GM12874 (cell line): ENCODE results near the gene KRT86.

Experiments
- TF ChIP-seq, protein P1 (sequence below): IDR thresholded peaks from 2 replicates; pipeline ENCODE4 v1.5.1; 2011; ENCODE audit warnings: low read depth, mild to moderate bottlenecking, control low read depth, low read length, moderate library complexity; ENCODE audit not compliant: insufficient read depth

KRT86 gene

DNA sequence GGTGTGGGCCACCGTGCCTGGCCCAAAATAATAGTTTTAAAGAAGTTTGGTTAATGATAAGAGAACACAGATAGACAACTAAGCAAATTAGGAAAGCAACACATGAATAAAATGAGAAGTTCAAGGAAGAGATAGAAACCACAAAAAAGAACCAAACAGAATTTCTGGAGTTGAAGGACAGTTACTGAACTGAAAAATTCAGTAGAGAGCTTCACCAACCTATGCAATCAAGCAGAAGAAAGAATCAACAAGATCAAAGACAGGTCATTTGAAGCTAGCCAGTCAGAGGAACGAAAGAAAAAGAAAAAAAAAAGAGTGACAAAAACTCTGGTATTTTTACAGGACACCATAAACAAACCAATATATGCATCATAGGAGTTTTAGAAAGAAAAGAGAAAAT is 62.2 kb downstream of the KRT86 start:
- TF ChIP-seq, protein P1, sequence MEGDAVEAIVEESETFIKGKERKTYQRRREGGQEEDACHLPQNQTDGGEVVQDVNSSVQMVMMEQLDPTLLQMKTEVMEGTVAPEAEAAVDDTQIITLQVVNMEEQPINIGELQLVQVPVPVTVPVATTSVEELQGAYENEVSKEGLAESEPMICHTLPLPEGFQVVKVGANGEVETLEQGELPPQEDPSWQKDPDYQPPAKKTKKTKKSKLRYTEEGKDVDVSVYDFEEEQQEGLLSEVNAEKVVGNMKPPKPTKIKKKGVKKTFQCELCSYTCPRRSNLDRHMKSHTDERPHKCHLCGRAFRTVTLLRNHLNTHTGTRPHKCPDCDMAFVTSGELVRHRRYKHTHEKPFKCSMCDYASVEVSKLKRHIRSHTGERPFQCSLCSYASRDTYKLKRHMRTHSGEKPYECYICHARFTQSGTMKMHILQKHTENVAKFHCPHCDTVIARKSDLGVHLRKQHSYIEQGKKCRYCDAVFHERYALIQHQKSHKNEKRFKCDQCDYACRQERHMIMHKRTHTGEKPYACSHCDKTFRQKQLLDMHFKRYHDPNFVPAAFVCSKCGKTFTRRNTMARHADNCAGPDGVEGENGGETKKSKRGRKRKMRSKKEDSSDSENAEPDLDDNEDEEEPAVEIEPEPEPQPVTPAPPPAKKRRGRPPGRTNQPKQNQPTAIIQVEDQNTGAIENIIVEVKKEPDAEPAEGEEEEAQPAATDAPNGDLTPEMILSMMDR, result no peak

DNA sequence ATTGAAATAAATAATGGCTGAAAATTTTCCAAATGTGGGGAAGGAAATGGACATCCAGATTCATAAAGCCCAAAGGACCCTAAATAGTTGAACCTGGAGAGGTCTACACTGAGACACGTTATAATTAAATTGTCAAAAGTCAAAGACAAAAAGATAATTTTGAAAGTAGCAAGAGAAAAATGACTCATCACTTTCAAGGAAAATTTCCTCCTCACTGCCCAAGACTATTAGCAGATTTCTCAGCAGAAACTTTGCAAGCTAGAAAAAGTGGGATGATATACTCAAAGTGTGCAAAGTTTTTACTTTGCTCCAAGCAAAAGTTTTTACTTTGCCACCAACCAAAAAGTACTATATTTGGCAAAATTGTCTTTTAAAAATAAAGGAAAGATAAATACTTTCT is 62.6 kb downstream of the KRT86 start:
- TF ChIP-seq, protein P1, result no peak

DNA sequence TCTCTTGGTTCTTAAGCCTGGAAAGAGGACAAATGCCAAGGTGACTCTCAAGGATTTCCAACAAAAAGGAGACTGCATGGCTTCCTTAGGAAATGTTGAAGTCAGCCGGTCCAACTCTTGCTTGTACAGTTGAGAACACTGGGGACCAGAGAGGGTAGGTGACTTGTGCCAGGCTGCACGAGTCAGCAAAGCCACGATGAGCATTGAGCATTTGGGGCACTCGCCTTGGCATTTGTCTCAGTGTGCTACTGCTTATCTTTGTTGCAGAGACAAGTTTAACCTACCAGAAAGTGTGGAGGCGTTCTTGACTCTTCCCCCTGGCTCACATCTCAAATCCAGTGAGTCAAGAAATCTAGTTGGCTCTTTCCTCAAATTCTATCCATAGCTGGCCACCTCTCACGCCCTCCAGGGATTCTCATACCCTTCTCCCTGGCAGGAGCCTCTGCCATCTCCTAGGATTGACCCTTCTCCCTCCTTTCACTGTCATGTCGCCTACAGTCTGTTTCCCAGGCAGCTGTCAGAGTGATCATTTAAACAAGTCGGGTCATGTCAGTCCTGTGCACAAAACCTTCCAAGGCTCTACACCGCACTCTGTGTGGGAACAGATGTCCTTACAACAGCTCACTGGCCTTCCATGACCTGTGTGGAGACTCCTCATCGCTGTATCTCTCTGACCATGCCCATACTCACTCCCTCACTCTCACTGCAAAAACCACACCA is 64.0 kb downstream of the KRT86 start:
- TF ChIP-seq, protein P1, result no peak

DNA sequence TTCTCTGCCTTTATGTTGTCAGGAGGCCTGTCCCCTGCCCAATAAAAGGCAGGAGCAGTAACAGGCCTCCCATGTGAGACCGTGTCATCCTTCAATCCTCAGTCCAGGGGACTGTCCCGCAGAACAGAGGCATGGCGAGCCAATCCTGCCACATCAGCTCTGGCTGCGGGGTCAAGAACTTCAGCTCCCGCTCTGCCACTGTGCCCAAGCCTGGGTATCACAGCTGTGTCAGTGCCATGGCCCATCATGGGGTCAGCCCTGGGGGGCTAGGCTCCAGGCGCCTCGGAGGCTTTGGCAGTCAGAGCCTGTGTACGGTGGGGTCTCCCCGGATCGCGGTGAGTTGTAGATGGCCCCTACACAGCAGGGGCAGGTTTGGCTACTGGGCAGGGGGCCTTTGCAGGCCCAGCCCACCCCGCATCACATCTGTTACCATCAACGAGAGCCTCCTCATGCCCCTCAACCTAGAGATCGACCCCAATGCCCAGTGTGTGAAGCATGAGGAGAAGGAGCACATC is 66.7 kb downstream of the KRT86 start:
- TF ChIP-seq, protein P1, result no peak

DNA sequence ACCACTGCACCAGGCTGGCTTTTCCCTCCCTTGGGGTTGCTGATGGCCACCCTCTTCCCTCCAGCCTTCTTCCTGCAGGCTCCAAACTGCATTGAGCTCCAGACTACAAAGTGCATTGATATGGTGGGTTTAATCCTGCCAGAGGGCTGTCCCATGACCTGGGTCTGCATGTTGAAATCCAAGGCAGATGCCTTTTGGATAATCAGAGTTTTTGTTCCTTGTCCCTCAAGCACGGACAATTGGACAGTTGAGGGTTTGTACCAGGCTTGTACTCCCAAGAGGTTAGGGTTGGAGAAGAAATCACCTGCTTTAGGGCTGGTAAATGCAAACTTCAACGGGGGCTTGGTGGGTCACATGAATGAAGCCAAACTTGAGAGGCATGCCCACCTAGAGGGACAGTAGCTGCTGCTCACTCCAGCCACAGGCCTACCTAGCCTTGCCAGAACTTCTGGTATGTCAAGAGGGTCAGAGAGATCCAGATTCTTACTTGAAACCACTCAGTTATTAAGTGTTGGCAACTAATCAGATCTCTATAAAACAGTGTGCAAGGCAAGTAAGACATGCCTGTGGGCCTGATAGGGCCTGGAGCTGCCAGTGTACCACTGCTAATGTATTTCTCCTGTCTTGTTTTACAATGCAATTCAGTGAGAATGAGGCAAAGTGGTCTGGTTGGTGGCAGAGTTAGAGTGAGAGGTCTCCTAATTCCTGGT is 68.5 kb downstream of the KRT86 start:
- TF ChIP-seq, protein P1, result no peak

DNA sequence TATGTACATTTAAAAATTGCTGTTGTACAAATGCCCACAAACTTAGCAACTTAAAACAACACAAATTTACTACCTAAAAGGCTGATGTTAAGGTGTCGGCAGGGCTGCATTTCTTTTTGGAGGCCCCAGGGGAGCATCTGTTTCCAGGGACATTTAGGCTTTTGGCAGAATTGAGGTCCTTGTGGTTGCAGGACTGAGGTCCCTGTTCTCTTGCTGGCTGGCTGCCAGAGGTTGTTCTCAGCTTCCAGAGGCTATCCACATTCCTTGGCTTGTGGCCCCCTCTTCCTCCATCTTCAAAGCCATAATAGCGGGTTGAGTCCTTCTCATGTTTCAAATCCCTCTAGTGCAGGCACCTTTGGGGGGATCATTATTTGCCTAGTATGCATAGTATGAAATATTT is 69.1 kb downstream of the KRT86 start:
- TF ChIP-seq, protein P1, result no peak

DNA sequence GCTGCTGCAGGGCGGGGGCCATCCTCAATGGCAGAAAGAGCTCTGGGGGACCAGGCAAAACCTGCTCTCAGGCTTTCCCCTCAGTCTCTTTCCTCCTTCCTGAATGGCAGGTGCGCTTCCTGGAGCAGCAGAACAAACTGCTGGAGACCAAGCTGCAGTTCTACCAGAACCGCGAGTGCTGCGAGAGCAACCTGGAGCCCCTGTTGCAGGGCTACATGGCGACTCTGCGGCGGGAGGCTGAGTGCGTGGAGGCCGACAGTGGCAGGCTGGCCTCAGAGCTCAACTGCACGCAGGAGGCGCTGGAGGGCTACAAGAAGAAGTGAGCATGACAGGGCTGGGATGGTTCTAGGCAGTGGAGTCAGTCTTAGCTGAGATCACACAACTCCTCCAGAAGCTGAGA is 69.7 kb downstream of the KRT86 start:
- TF ChIP-seq, protein P1, result no peak
